AG10803 (cell line): ENCODE data around the gene TFDP2.

ENCODE experiments used
- DNase-seq: peaks from one replicate; pipeline ENCODE4 v3.0.0; 2010; ENCODE audit warnings: low read depth
- H3K4me3 ChIP-seq: 2 replicates; pipeline ENCODE4 v1.5.1; 2011; ENCODE audit warnings: mild to moderate bottlenecking, low read length, control low read depth
- CTCF ChIP-seq: conservative IDR thresholded peaks from 2 replicates; pipeline ENCODE4 v1.5.1; 2011; ENCODE audit warnings: mild to moderate bottlenecking, low read length, control low read depth, inconsistent platforms

TFDP2 gene

DNA sequence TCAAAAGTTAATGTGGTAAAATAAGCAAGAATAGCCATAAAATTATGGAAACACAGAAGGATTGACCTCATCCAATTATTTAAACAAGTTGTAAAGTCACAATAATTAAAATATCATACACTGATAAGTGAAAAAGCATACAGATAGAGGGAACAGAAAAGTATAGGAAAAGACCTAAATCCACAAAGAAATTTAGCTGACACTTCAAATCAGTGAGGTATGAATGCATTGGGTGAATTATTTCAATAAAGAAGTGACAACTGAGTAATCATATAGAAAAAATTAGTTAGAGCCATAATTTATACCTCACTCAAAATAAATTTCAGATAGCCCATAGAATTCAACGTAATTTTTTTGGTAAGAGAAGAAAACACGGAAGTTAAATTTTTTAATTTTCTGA is 25.1 kb downstream of the TFDP2 start:
- no peak for TF ChIP-seq CTCF
- DNase-seq, result no peak

DNA sequence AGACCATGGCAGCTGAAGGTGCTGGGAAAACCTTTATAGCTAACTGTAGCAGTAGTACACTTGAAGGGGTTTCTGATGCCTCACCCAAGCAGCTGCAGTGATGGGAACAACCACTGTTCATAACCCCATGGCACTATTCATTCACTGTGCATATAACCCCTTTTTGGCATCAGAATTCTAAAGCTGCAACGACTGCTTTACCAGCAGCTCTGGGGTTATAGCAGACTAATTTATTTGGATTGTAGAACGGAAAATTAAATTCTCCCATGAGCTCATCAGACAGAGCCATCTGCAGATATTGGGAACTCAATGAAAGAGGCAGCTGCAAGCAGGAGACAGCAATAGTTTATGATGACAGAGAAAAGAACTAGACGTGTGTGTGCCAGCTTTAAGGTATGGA is 28.6 kb downstream of the TFDP2 start:
- no peak for DNase-seq
- TF ChIP-seq CTCF, result no peak
- no peak overlapping the region for H3K4me3 ChIP-seq

More for the DNA sequence above, 25.1 kb downstream of the TFDP2 start:
- H3K4me3 ChIP-seq, result no peak overlapping the region

- peak; percentile 5 for DNase-seq
- TF ChIP-seq CTCF, result no peak
Measured at GRCh38 chr3:142118911-142119310, 30.4 kb downstream of the TFDP2 start.

DNA sequence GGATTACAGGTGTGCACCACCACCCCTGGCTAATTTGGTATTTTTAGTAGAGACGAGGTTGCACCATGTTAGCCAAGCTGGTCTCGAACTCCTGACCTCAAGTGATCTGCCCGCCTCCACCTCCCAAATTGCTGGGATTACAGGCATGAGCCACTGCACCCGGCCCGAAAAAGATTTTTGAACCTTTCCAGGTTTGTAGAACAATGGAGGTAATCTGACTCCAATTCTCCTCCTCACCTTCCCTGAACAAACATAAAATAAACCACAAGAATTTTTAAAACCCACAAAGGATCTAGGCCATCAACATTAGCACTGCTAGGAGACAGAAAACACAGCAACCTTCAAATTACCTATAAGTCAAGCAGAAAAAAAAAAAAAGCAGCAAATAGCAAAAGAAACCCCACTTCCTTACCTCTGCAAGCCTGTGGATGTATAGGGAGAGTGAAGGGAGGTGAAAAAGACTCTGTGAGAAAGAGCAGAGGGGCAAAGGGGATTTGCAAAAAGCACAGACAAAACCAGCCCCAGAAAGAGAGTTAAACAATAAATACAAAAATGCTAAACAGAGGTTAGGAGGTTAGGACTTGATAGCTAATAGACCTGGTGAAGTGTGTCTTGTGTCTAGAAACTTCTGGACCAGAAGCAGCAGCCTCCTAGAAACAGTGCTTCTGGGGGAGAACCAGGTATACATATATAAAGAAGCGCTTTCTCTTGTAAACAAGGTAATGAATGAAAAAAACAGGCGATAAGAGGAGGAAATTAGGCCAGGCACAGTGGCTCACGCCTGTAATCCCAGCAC is 32.1 kb downstream of the TFDP2 start:
- no peak for DNase-seq
- H3K4me3 ChIP-seq, result no peak overlapping the region
- TF ChIP-seq CTCF, result no peak

More at GRCh38 chr3:142118911-142119310, 30.4 kb downstream of the TFDP2 start:
- H3K4me3 ChIP-seq, result no peak overlapping the region

DNA sequence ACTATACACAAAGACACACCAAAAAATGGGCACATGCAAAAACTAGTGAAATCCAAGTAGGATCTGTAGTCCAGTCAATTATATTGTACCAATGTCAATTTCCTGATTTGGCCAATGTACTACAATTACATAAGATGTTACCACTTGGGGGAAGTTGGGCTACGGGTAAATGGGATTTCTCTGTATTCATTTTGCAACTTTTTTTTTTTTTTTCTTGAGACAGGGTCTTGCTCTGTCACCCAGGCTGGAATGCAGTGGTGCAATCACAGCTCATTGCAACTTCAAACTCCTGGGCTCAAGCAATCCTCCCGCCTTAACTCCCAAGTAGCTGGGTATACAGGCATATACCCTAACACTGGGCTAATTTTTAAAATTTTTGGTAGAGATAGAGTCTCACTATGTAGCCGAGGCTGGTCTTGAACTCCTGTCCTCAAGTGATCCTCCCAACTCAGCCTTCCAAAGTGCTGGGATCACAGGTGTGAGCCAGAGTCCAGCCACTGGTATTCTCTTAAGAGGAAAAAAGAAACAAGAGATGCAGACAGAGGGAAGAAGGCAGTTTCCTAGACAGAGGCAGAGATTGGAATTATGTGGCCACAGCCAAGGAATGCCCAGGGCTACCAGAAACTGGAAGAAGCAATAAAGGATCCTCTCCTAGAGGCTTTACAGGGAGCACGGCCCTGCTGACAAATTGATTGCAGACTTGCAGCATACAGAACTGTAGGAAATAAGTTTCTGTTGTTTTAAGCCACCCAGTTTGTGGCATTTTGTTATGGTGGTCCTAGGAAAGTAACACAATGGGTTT is 33.3 kb downstream of the TFDP2 start:
- TF ChIP-seq CTCF, result no peak
- peak; percentile 26 for DNase-seq
- no peak overlapping the region for H3K4me3 ChIP-seq

DNA sequence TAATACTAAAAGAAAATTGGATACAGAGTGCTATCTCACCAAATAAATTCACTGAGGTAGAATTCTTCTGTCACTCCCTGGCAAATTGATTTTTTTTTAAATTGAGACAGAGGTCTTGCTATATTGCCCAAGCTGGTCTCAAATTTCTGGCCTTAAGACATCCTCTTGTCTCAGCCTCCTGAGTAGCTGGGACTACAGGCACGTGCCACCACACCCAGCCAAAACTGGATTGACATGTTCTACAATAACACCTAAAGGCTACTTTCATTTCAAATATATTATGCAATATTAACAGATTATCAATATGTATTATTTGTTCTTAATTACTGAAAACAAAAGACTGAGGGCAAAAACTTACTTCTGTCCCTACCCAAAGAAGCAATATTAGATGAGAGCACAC is 36.7 kb downstream of the TFDP2 start:
- H3K4me3 ChIP-seq, result no peak overlapping the region
- TF ChIP-seq CTCF, result no peak
- no peak for DNase-seq
